Peyer's patch (tissue), 4 donors: Measurements from ENCODE around the gene CNTN4.

ENCODE experiments used
- CTCF ChIP-seq, 6 experiments: fragments of 450-650 bp in 4 of 6; fragments of 200-600 bp in 2 of 6; sonication (generic) in 1 of 6; IDR thresholded peaks; one replicate each; pipeline ENCODE4 v1.5.1; 2017 to 2019; ENCODE audit warnings: antibody characterized with exemption in 6 of 6, mild to moderate bottlenecking in 3 of 6, moderate library complexity in 1 of 6
- POLR2A ChIP-seq, 2 donors: fragments of 450-650 bp; IDR thresholded peaks; one replicate each; pipeline ENCODE4 v1.5.1; 2017; ENCODE audit warnings: antibody characterized with exemption in 2 of 2, mild to moderate bottlenecking in 2 of 2, moderate library complexity in 2 of 2

GRCh38 chr3:2765002-2765579 lies 666.4 kb downstream of the CNTN4 start:
- TF ChIP-seq CTCF (IDR thresholded peaks at IDR 0.05) (peak in 3 of 6 experiments; percentile 36 to 41 (median 39)), POLR2A (IDR thresholded peaks at IDR 0.05) (no peak)
